ENCODE data around the gene CACNA1F.

DNA sequence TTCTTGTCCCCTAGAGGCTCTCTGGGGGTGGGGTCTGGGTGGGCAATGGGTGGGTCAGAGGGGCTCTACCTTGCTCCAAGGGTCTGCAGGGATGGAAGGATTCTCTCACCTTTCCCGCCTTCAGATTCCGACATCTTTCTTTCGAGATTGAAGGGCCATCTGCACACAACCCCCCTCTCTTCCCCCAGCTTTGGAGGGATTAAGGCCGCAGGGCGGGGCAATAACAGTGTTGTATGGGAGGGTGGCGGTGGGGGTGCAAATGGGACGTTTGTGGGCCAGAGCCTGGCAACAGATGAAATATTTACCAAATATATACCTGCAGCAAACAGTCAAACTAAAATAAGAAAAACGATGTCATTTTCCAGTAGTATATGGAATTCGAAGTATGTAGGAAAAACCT, at the start of gene CACNA1F:
- no peak for TF ChIP-seq YY1 (IDR thresholded peaks at IDR 0.05; ENCODE audit: insufficient read depth, insufficient read length)
- no peak for TF ChIP-seq ZNF274 (IDR thresholded peaks at IDR 0.05; ENCODE audit: low read depth, low read length)
- TF ChIP-seq SUZ12 (IDR thresholded peaks at IDR 0.05; ENCODE audit: extremely low read depth, insufficient read depth, insufficient read length), result no peak

Measured in NT2/D1 (cell line).